HG03280 (cell line): ENCODE measurements around the gene BRINP3.
"Not testable (repeated sequence)": the region's sequence is repeated elsewhere in the genome, so short reads cannot be mapped to it uniquely, and the experiment has no call there.

Experiments used
- ATAC-seq: cut with Tn5 transposase; IDR thresholded peaks from one replicate; pipeline ENCODE4 v1.9.1; 2021; ENCODE audit warnings: mild to moderate bottlenecking, moderate library complexity; ENCODE audit not compliant: unreplicated experiment

BRINP3 gene

GRCh38 chr1:190477762-190478148 is at the start of gene BRINP3:
Gene BRINP3, minus strand, starts transcription at chr1:190477864.
- ATAC-seq = no peak

- no peak for ATAC-seq
Measured at GRCh38 chr1:190511554-190511953, 33.9 kb upstream of the BRINP3 start.

- no peak for ATAC-seq
Measured at GRCh38 chr1:190507357-190507756, 29.7 kb upstream of the BRINP3 start.

DNA sequence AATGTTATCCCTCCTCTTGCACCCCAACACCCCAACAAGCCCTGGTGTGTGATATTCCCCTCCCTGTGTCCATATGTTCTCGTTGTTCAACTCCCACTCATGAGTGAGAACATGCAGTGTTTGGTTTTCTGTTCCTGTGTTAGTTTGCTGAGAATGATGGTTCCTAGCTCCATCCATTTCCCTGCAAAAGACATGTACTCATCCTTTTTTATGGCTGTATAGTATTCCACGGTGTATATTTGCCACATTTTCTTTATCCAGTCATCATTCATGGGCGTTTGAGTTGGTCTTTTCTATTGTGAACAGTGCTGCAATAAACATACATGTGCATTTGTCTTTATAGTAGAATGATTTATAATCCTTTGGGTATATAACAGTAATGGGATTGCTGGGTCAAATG is 26.9 kb upstream of the BRINP3 start:
- not testable (repeated sequence) for ATAC-seq

DNA sequence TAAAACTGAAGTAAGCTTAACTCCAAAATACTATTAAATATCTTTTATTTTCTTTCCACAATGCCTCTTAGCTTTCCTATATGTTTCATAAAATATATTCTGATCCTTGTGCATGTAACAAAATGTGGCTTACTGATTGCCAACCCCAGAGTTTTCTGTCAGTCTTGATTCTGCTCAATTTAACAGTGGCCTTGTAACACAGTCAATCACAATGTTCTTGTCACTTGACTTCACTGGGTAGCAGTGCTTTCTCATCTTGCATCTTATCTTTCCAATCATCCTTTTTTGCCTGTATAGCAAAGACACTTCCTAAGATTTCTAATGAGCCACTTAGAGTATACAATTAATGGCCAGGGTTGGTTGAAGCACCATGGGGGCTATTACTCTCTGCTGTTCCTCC is 19.9 kb upstream of the BRINP3 start:
- no peak for ATAC-seq

- ATAC-seq = no peak
Measured at GRCh38 chr1:190494451-190494850, 16.8 kb upstream of the BRINP3 start.

DNA sequence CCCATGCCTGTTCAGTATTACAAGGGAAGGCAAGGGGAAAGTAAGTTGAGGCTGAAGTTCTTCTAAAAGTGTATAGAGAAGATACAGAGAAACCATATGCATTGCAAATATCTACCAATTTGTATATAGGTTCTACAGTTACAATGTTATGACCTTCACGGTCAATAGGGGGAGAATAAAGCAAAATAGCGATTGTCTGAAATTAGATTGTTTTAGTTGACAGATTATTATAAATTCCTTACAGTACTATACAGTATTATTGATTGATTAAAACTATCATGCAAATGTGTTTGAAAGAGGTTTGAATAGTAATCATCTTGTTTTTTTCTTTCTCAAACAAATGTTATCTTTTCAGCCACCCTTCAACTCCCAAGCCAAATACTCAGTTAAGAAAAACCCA is 13.7 kb upstream of the BRINP3 start:
- no peak for ATAC-seq

DNA sequence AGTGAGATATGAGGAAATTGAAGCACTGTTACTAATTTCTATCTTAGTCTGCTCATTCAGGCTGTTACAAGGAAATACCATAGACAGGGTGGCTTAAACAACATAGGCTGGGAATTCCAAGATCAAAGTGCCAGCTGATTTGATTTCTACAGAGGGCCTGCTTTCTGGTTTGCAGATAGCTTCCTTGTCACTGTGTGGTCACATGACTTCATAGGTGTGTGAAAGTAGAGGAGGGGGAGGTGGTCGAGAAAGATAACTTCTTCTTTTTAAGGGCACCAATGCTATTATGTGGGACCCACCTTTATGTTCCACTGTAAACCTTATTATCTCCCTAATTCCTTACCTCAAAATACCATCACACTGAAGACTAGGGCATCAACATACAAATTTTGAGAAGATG is 6.4 kb upstream of the BRINP3 start:
- ATAC-seq = no peak

DNA sequence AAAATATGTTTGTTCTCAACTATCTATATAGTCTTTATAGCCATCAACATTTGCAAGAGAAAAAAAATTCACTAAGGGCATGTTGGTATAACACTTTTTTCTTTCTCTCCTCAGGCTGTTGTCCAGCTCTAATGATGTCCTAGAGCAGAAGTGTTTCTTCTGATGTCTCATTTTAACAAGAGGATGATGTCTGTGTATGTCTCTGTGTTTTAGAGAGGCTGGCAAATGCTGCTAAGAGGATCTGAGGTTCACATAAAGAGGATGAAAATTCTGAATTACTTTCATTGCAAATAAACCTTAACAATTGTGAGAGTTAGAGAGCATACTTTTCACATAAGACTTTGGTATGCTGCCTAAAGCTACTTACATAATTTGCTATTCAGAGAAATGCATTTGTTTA is 2.6 kb upstream of the BRINP3 start:
- no peak for ATAC-seq

DNA sequence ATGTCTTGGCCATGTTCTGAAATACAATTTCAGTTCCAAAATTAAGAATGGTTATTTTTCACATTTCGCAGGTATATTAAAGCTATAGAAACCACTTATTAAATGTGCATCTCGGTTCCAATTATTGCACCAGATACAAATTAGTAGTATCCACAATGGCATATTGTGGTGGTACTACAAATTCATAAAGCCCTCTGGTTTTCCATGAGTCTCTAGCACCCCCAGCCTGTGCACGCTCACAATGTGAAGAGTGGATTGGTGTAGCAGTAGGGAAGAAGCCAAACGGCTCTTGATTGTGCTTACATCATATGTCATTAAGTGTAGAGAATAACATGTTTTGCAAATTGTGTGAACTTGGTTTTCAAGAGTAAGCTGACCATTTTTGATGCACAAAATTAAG is 1.9 kb upstream of the BRINP3 start:
- ATAC-seq = no peak

- no peak for ATAC-seq
Measured at GRCh38 chr1:190479050-190479397, 1.4 kb upstream of the BRINP3 start.

- no peak for ATAC-seq
Measured at GRCh38 chr1:190478149-190479049, 735 bp upstream of the BRINP3 start.

DNA sequence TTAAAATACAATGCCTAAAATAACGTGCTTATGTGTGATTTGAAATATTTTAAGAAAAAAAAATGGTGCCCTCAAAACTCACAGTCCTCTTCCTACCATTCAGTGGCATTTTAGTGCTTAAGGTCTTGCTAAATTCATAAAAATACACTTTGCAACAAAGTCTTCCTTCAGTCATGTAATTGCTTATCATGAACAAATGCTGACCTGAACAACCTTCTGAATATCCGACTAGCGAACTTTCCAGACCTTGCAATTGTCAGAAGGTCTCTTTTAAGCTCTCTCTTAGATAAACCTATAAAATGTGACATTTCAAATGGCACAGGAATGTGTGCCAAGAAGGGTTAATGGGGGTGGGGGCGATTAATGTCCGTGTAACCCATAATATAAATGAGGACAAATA is 858 bp downstream of the BRINP3 start:
- no peak for ATAC-seq

GRCh38 chr1:190476321-190476720 is 1.3 kb downstream of the BRINP3 start:
- ATAC-seq = no peak

DNA sequence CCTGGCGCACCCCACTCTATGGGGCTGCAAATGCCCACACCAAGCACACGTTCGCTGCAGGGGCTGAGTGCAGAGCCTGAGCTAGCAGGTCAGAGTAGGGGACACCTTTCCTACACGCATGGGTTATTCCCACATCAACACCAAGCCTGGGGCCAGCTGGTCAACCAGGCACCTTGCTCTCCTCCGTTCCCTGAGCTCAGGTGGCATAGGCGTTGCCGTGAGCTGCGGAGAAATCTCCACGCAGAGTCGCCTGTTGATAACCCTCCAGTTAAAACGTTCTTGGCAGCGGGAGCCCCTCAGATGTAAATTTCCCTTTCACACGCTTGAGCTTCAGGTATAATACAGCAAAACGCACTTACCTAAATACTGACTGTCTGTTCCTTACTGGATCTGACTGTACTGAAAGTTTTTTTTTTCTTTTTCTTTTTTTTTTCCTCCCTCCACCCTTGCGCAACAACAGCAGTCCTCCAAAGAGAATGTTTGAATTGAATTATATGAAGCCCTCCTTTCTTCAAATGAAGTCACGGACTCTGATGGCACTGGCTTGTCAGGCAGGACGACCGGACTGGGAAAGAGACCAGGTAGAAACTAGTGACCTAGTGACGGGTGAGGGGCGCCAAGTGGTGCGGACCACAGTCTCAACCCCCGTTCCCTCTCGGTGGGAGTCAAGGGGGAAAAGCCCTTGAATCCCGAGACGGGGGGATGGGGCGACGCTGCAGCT is 2.1 kb downstream of the BRINP3 start:
- ATAC-seq = no peak

DNA sequence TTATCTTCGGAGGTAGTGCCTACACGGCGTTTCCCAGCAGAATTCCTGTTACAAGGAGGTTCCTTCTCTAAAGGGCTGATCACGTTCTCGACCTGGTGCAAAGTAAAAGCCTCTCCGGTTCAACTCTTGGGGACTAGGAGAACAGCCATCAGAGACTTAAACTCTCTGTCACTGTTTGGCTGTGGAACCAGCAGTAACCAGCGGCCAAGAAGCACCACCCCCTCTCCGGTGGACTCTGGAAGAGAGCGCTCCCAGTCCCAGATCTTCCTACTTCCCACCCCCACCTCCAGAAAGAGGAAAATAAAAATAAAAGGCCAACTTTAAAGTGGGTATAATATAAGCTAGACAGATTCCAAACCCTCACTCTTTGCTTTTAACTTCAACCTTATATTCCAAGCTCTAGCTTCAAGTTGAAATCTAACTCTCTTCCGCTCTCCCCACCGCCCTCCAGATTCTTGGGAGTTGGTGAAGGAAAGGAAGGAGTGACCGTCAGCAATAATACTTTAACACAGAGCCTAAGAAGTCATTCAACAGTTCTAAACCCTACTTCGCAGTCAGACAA is 2.9 kb downstream of the BRINP3 start:
- no peak for ATAC-seq

DNA sequence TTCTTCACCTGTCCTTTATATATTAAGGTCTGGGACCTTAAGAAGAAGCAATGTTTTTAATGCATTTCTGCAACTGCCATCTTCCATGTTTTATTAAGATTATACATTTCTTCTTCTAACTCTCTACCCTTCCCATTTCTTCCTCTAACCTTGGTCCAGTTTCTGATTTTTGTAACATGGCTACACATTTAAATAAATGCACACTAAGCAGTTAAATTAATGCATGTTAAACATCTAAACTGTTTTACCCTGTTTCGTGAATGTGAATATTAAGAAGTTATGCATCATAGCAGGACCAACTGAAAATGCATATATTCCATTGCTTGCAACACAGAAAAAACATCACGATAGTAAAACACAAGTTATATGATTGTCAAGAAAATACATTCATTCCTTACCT is 3.7 kb downstream of the BRINP3 start:
- no peak for ATAC-seq

DNA sequence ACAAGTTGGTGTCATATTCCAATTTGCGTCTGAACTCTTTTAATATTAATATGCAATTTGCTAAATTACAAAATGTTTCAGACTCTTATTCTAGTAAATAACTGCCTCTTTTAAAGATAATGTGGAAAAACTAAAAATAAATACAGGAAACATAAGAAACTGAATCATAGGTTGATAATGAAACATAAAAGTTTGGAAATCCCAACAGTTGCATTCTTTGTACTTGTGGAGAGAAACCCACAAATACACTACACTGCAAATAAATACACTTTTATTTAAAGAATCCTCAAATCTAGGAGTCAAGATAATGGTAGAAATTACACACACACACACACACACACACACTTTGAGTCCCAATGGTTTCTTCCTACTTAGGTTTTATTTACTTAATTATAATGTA is 5.2 kb downstream of the BRINP3 start:
- ATAC-seq = no peak

GRCh38 chr1:190472042-190472441 is 5.6 kb downstream of the BRINP3 start:
- no peak for ATAC-seq

GRCh38 chr1:190464690-190465089 is 13.0 kb downstream of the BRINP3 start:
- no peak for ATAC-seq

- no peak for ATAC-seq
Measured at GRCh38 chr1:190456129-190456528, 21.5 kb downstream of the BRINP3 start.

DNA sequence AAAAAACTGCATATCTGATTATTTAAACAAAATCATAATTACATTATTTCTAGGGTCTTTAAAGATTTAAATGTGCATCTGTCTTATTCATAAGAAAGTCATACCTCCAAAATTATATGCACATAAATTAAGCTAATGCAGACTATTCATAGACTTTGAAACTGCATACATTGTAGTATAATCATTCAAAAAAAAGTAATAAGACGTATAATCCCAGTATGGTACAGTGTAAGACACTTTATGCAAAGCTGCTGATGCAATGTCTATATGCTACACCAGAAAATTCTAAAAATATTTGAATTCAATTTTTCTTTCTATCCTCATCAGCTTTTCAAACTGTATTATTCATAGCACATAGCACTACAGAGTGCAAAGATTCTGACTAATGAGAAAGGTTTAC is 22.0 kb downstream of the BRINP3 start:
- no peak for ATAC-seq
